MV-4-11 (cell line): ENCODE data around the gene CAVIN2.
"Not testable (repeated sequence)": the region's sequence is repeated elsewhere in the genome, so short reads cannot be mapped to it uniquely, and the experiment has no call there.

Experiments
- DNase-seq: peaks from one replicate; lab custom pipeline; 2025; lab: John Stamatoyannopoulos, UW

CAVIN2 gene

GRCh38 chr2:191800874-191801273, 46.0 kb downstream of the CAVIN2 start:
- DNase-seq, result no peak

DNA sequence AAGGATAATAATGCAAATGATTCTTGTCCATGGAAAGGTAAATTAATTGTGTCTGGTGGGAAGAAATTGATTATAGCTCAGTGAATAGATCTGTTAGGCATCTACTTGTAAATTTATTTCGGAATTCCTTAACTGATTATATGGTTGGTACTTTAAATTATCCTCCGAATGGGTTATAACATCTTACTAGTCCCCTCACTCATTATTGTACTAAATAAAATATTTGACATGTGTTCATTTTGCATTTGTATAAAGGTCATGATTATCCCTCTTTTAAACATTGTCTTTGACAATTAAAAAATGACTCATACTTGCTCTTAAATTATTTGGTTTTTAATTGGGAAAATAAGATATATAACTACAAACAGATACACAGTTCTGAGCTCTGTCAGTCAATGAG, 47.4 kb downstream of the CAVIN2 start:
- no peak for DNase-seq

DNA sequence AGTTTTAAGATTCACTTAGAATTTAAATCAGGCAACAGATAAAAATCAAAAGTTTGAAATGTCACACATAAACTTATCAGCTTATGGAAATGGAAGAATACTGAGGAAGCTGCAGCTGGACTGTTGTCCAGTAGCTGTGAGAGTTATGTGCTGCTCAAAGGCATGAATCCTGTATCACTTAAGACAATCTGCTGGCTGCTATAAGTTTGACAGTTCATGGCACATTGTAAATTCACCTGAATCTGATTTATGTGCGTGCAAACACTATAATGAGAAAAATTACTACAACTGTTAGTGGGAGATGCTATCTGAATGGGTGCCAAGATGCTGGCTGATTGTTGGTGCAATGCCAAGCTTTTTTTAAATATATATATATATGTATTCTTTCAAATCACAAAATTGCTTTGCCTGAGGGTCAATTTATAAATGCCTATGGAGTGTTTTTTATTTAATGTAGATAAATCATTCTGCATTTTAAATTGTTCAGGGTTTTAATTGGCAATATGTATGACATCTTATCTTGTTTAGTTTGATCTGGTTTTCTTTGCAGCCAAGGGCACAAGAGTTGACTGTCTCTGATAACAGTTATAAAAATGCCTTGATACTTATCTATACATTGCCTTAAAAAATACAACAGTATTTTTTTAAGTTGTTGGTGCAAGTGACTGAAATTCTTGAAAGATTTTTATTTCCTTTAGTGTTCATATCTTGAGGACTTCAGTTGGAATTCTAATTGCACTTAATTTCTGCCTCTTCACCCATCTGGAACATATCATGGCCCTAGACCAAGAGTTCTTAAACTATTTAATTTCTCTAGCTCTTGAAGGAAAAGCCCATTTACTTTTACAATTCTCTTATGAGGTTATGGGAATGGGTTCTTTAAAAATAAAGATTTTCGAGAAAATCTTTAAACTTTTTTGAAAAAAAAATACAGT, 48.7 kb downstream of the CAVIN2 start:
- DNase-seq, result no peak

GRCh38 chr2:191797500-191797899, 49.4 kb downstream of the CAVIN2 start:
- DNase-seq, result no peak

DNA sequence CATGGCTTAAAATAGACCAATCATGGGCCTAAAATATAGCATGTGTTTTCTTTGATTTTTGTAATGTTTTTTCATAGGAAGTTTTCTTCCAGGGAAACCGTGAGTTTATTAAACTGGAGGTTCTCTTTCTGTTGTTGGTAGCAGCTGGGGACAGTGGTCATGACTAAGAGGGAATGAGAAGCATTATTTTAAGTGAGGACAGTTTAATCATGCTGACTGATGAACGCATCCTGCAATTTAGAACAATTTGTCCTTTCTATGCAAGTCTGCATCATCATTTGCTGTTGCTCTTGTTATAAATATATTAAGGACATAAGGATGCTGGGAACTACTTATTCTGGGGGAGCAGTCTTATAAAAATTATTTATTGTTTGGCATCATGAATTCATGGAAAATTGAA, 51.2 kb downstream of the CAVIN2 start:
- no peak for DNase-seq

DNA sequence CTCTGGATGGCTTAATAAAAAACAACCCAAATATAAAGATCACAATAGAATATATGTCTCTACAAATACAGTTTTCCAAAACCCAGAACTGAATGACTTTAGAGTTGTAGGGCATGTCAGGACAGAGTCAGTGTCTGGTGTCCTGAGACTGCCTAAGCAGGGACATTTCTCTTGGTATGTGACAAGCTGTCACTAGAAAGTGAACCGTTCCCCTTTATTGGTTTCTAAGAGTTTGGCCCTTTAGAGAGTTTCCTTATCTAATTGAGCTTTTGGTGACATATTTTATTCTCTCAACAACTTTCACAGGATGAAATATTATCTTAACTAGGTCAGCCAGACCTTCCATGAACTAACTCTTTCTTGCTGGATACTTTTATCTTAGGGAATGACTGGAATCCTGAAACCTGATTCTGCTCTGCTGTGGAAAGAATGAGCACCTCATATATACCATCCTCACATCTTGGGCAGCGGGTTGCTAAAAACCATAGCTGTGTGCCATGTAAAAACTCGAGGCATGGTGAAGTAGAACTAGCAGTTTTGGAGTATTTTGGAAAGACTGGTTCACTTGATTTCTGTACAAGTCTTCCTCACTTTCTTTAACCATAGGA, 54.8 kb downstream of the CAVIN2 start:
- DNase-seq, result no peak

GRCh38 chr2:191790737-191791136, 56.2 kb downstream of the CAVIN2 start:
- DNase-seq, result no peak

GRCh38 chr2:191789796-191790195, 57.1 kb downstream of the CAVIN2 start:
- DNase-seq, result no peak

DNA sequence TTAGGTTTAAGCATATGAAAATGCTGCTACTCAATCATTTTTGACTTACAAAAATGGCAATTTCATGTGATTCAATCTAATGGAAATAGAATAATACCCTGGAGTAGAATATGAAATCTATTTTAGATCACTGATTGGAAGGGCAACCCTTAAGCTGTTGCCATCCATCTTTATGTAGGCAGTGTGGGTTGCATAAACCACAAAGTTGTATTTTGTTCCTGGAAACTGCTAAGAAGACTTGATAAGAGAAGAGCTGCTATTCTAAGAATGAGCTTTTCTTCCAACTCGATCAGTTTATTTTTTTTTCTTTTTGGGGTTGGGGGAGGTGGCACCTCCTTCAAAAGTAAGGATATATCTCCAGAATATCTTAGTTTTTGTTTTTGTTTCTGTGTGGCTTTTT, 60.2 kb downstream of the CAVIN2 start:
- DNase-seq, result peak; percentile 9

DNA sequence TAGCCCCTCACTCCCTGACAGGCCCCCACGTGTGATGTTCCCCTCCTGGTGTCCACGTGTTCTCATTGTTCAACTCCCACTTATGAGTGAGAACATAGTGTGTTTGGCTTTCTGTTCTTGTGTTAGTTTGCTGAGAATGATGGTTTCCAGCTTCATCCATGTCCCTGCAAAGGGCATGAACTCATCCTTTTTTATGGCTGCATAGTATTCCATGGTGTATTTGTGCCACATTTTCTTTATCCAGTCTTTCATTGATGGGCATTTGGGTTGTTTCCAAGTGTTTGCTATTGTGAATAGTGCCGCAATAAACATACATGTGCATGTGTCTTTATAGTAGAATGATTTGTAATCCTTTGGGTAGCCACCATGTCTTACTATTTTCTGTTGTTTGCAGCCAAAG, 61.2 kb downstream of the CAVIN2 start:
- DNase-seq, result not testable (repeated sequence)
